Kidney (tissue), 14 donors: ENCODE measurements around the gene COX6A2. TPM values are rescaled to one million over a fixed set of nuclear protein-coding genes. Genes with fewer than 3 reads are reported as not detected.

Experiments used
- DNase-seq, 5 donors: peaks; one replicate each; pipeline ENCODE4 v3.0.0-alpha.2; 2013 to 2020
- FAIRE-seq: peaks from 2 replicates; lab custom pipeline; 2012; peaks lifted over from hg19 to GRCh38; lab: Jason Lieb, UNC
- H3K27ac ChIP-seq, 2 donors: one replicate each; pipeline ENCODE4 v1.7.0; 2013; ENCODE audit warnings: low read depth in 2 of 2, low read length in 2 of 2, inconsistent platforms in 1 of 2
- H3K27me3 ChIP-seq: one replicate; pipeline ENCODE4 v1.7.1; 2013; ENCODE audit warnings: low read length, inconsistent platforms; ENCODE audit not compliant: control insufficient read depth, insufficient read depth
- H3K36me3 ChIP-seq, 3 donors: one replicate each; pipeline versions ENCODE4 v1.7.0 to v1.7.1; 2013; ENCODE audit warnings: low read length in 3 of 3, control low read depth in 1 of 3, inconsistent platforms in 1 of 3; ENCODE audit not compliant: insufficient read depth in 3 of 3, control insufficient read depth in 2 of 3
- H3K4me1 ChIP-seq, 3 donors: one replicate each; pipeline versions ENCODE4 v1.7.0 to v1.7.1; 2013; ENCODE audit warnings: low read length in 3 of 3, inconsistent platforms in 1 of 3, low read depth in 1 of 3; ENCODE audit not compliant: control insufficient read depth in 2 of 3, insufficient read depth in 2 of 3
- H3K4me3 ChIP-seq, 3 donors: one replicate each; pipeline versions ENCODE4 v1.7.0 to v1.8.1; 2013; ENCODE audit warnings: low read length in 3 of 3, control low read depth in 1 of 3, inconsistent platforms in 1 of 3
- H3K9ac ChIP-seq, 3 donors: one replicate each; pipeline versions ENCODE4 v1.7.0 to v1.7.1; 2013; ENCODE audit warnings: low read length in 3 of 3, control low read depth in 1 of 3, inconsistent platforms in 1 of 3
- H3K9me3 ChIP-seq, 3 donors: one replicate each; pipeline versions ENCODE4 v1.7.0 to v1.7.1; 2013; ENCODE audit warnings: low read length in 3 of 3, control low read depth in 1 of 3, inconsistent platforms in 1 of 3; ENCODE audit not compliant: control insufficient read depth in 2 of 3, insufficient read depth in 1 of 3
- intact Hi-C: fragments of 100-400 bp; cut with DNase I; formaldehyde crosslinking; loops from one replicate; pipeline ENCODE4 v1.11.1; 2022
- polyA plus RNA-seq: library from polyadenylated mRNA; stranded (reverse); fragments of 350-450 nt; fragmentation: Illumina TruSeq; extraction: RNeasy Lipid Tissue Mini Kit (QIAGEN cat#74804); gene quantifications from one replicate; pipeline ENCODE4 v1.2.3, GENCODE V29; 2014; ENCODE audit warnings: low read depth, low replicate concordance; ENCODE audit not compliant: insufficient read depth
- total RNA-seq: library from RNA; stranded (reverse); fragmentation: NEBNext Ultra II Directional; extraction: Animal tissue kit (Norgen Biotek cat#: 25700); gene quantifications from one replicate; pipeline ENCODE4 v1.2.1, GENCODE V29; 2021
- TF ChIP-seq, protein P1 (sequence below): IDR thresholded peaks from 3 replicates; pipeline ENCODE4 v1.5.1; 2012; ENCODE audit warnings: mild to moderate bottlenecking, moderate library complexity, borderline replicate concordance; ENCODE audit not compliant: insufficient read depth; ENCODE audit errors: extremely low read depth
- donor health status: control.
- donor health status: control.
- donor health status: control.
- donor health status: control.
- donor health status: control.
- donor health status: DM: yes; HTN: yes; CAD: no.
- donor health status: Normal renal cell carcinoma (clear cell type).

Gene COX6A2
- total and polyA plus RNA-seq, 2 donors from 2014 or later: 5.5 TPM; not detected in 1

DNA sequence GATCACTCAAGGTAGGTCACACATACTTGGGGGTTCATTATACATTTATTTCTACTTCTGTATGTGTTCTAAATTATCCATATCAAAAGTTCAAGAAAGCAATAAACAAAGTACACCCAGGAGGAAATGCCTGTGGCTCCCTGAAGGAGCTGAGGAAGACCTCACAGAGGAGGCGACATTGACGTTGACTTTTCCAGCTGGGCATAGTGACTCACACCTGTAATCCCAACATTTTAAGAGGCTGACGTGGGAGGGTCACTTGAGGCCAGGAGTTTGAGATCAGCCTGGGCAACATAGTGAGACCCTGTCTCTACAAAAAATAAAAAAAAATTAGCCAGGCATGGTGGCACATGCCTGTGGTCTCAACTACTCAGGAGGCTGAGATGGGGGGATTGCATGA, 18.7 kb downstream of the COX6A2 start:
- no peak for FAIRE-seq
- DNase-seq: no peak
- Histone ChIP-seq H3K4me3 (no peak overlapping the region), H3K27me3 (no peaks in the 10 kb centered on the region), H3K4me1 (no peaks in the 10 kb centered on the region), H3K9me3 (no peaks in the 10 kb centered on the region), H3K27ac (no peak overlapping the region), H3K9ac (no peak overlapping the region), H3K36me3 (no peaks in the 10 kb centered on the region)
- TF ChIP-seq, protein P1, sequence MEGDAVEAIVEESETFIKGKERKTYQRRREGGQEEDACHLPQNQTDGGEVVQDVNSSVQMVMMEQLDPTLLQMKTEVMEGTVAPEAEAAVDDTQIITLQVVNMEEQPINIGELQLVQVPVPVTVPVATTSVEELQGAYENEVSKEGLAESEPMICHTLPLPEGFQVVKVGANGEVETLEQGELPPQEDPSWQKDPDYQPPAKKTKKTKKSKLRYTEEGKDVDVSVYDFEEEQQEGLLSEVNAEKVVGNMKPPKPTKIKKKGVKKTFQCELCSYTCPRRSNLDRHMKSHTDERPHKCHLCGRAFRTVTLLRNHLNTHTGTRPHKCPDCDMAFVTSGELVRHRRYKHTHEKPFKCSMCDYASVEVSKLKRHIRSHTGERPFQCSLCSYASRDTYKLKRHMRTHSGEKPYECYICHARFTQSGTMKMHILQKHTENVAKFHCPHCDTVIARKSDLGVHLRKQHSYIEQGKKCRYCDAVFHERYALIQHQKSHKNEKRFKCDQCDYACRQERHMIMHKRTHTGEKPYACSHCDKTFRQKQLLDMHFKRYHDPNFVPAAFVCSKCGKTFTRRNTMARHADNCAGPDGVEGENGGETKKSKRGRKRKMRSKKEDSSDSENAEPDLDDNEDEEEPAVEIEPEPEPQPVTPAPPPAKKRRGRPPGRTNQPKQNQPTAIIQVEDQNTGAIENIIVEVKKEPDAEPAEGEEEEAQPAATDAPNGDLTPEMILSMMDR: no peak
- intact Hi-C loops: no loop called here

DNA sequence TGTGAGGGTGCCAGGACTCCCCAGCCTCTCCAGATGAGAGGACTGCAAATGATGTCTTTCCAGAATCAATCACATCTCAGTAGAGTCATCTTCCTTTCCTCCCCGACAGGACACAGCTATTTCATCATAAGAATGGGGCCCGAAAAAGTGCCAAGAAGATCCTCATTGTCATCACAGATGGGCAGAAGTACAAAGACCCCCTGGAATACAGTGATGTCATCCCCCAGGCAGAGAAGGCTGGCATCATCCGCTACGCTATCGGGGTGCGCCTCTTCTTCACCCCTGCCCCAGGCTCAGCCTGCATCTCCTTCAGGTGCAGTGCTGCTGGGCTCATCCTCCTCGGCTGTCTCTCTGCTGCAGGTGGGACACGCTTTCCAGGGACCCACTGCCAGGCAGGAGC, 20.8 kb downstream of the COX6A2 start:
- H3K36me3 ChIP-seq: no peaks in the 10 kb centered on the region
- H3K9ac ChIP-seq: no peak overlapping the region
- H3K4me1 ChIP-seq: no peaks in the 10 kb centered on the region
- DNase-seq: no peak
- no peaks in the 10 kb centered on the region for H3K9me3 ChIP-seq
- intact Hi-C loops: no loop called here
- H3K4me3 ChIP-seq: no peak overlapping the region
- no peaks in the 10 kb centered on the region for H3K27me3 ChIP-seq
- no peak overlapping the region for H3K27ac ChIP-seq
- no peak for FAIRE-seq
- TF ChIP-seq, protein P1: no peak

DNA sequence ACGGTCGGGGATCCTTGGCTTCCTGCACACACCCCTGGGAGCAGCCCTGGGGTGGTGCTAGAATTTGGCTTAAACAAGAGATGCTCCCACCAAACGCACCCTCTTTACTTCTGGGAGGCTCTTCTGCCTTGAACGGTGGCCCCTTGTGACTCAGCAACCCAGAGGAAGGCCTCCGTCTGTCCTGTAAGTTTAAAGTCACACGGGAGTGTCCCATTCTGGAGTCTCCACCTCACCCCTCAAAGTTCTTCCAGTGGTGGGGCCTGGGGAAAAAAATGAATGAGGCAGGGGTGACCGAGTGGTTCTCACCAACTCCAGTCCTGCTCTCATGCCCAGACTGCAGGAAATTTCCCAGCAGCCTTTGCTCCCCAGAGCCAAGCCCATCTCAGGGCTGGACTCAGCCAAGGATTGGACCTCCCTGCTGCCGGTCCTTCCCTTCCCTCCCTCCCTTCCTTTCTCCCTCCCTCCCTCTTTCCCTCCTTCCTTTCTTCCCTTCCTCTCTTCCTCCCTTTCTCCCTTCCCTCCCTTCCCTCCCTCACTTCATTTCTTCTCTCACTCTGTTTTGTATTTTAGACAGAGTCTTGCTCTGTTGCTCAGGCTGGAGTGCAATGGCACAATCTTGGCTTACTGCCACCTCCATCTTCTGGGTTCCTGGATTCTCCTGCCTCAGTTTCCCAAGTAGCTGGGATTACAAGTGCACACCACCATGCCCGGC, 23.7 kb downstream of the COX6A2 start:
- TF ChIP-seq, protein P1: no peak
- no peaks in the 10 kb centered on the region for H3K36me3 ChIP-seq
- no peaks in the 10 kb centered on the region for H3K4me1 ChIP-seq
- H3K27ac ChIP-seq: no peak overlapping the region
- FAIRE-seq (no peak), DNase-seq (no peak)
- intact Hi-C loops: no loop called here
- H3K27me3 ChIP-seq: no peaks in the 10 kb centered on the region
- no peak overlapping the region for H3K4me3 ChIP-seq
- no peaks in the 10 kb centered on the region for H3K9me3 ChIP-seq
- H3K9ac ChIP-seq: no peak overlapping the region
